Measurements from ENCODE around the gene HNRNPD. TPM values are rescaled to one million over a fixed set of nuclear protein-coding genes. Genes with fewer than 3 reads are reported as not detected.
"Not testable (repeated sequence)": the region's sequence is repeated elsewhere in the genome, so short reads cannot be mapped to it uniquely, and the experiment has no call there.

HNRNPD gene
- total and polyA plus RNA-seq, 2 donors (not counting 3 experiments of a cell fraction or from before 2014, with no cell fraction given): 91.3 to 363 TPM

GRCh38 chr4:82366431-82366830, 7.4 kb downstream of the HNRNPD start:
- H3K9me3 ChIP-seq (replicated peaks; ENCODE audit: control insufficient read depth, insufficient read depth, low read length); DNase-seq (ENCODE audit: low read depth, low spot score); dilution Hi-C loops (cut with MboI; ENCODE audit: extremely low pct_ligation_motif_present, low sequenced_read_pairs); H2AFZ ChIP-seq (ENCODE audit: low read depth, low read length); FAIRE-seq; intact Hi-C loops (cut with micrococcal nuclease); H3K27ac ChIP-seq (ENCODE audit: insufficient read depth, low read depth, low read length); H3K4me2 ChIP-seq (ENCODE audit: insufficient read depth, low read length); H3K9me1 ChIP-seq (replicated peaks; ENCODE audit: control insufficient read depth, extremely low read depth, insufficient read depth, low read length); H3K36me3 ChIP-seq (ENCODE audit: control insufficient read depth in 2 of 2, extremely low read depth in 1 of 2, insufficient read depth in 2 of 2, low read length in 2 of 2); H3K9ac ChIP-seq (replicated peaks; ENCODE audit: extremely low read depth, insufficient read depth, low read length); BruUV-seq (replicated peaks); H3K4me3 ChIP-seq (replicated peaks in 1 of 3; ENCODE audit: insufficient read depth in 1 of 3, low read depth in 1 of 3, low read length in 3 of 3); H3K27me3 ChIP-seq (ENCODE audit: control insufficient read depth in 2 of 2, insufficient read depth in 2 of 2, low read length in 2 of 2); POLR2A ChIA-PET: not testable (repeated sequence)
- Histone ChIP-seq H4K20me1 (replicated peaks; ENCODE audit: control insufficient read depth, extremely low read depth, insufficient read depth, low read length) (peaks cover 31% of the 10 kb centered on the region), H3K79me2 (ENCODE audit: control insufficient read depth, insufficient read depth, low read length) (peaks cover 100% of the 10 kb centered on the region), H3K4me1 (ENCODE audit: control insufficient read depth, extremely low read depth, insufficient read depth, low read length) (peaks cover 29% of the 10 kb centered on the region)
- CTCF ChIA-PET: interaction anchor here (1.1 kb wide), 1 partner anchor 63 kb away, joined by 5 read pairs; no protein-coding TSS in a partner anchor

- FAIRE-seq (no peak), DNase-seq (ENCODE audit: low read depth, low spot score) (no peak)
- H2AFZ ChIP-seq (ENCODE audit: low read depth, low read length): no peak overlapping the region
- H3K9ac ChIP-seq (replicated peaks; ENCODE audit: extremely low read depth, insufficient read depth, low read length): no peak overlapping the region
- peaks cover 100% of the 10 kb centered on the region for H3K79me2 ChIP-seq (ENCODE audit: control insufficient read depth, insufficient read depth, low read length)
- H3K9me3 ChIP-seq (replicated peaks; ENCODE audit: control insufficient read depth, insufficient read depth, low read length): no peaks in the 10 kb centered on the region
- H3K9me1 ChIP-seq (replicated peaks; ENCODE audit: control insufficient read depth, extremely low read depth, insufficient read depth, low read length): no peaks in the 10 kb centered on the region
- H3K36me3 ChIP-seq (ENCODE audit: control insufficient read depth in 2 of 2, extremely low read depth in 1 of 2, insufficient read depth in 2 of 2, low read length in 2 of 2): peaks cover 3 to 8% of the 10 kb centered on the region in 2 experiments
- dilution Hi-C loops (cut with MboI; ENCODE audit: extremely low pct_ligation_motif_present, low sequenced_read_pairs) (no loop called here), intact Hi-C loops (cut with micrococcal nuclease) (no loop called here)
- BruUV-seq (replicated peaks): no TSS peak
- H3K27me3 ChIP-seq (ENCODE audit: control insufficient read depth in 2 of 2, insufficient read depth in 2 of 2, low read length in 2 of 2): no peaks in the 10 kb centered on the region
- no peak overlapping the region for H3K4me3 ChIP-seq (replicated peaks in 1 of 3; ENCODE audit: insufficient read depth in 1 of 3, low read depth in 1 of 3, low read length in 3 of 3)
- no peak overlapping the region for H3K4me2 ChIP-seq (ENCODE audit: insufficient read depth, low read length)
- ChIA-PET CTCF (no interaction called here), POLR2A (no interaction called here)
- TF ChIP-seq MYC (IDR thresholded peaks at IDR 0.05; ENCODE audit: low read depth, low read length) (no peak), MAX (IDR thresholded peaks at IDR 0.05; ENCODE audit: insufficient read depth, insufficient read length) (no peak), CTCF (IDR thresholded peaks at IDR 0.05; ENCODE audit: extremely low read depth in 1 of 2, insufficient read depth in 1 of 2, low read depth in 1 of 2, low read length in 2 of 2) (no peak), POLR2A (IDR thresholded peaks at IDR 0.05; ENCODE audit: low read depth, low read length) (no peak), FOS (IDR thresholded peaks at IDR 0.05; ENCODE audit: borderline replicate concordance, insufficient read depth, low read length) (no peak), EZH2 (IDR thresholded peaks at IDR 0.05; ENCODE audit: borderline replicate concordance, low read depth, low read length, severe bottlenecking) (no peak), POLR2AphosphoS5 (IDR thresholded peaks at IDR 0.05; ENCODE audit: insufficient read depth, low read depth, low read length) (no peak), JUN (IDR thresholded peaks at IDR 0.05; ENCODE audit: borderline replicate concordance, insufficient read depth, insufficient read length, low read depth) (no peak), GATA2 (IDR thresholded peaks at IDR 0.05; ENCODE audit: insufficient read depth, insufficient read length, low read depth, low read length) (no peak)
- H4K20me1 ChIP-seq (replicated peaks; ENCODE audit: control insufficient read depth, extremely low read depth, insufficient read depth, low read length): peaks cover 42% of the 10 kb centered on the region
- H3K27ac ChIP-seq (ENCODE audit: insufficient read depth, low read depth, low read length): no peak overlapping the region
- peaks cover 8% of the 10 kb centered on the region for H3K4me1 ChIP-seq (ENCODE audit: control insufficient read depth, extremely low read depth, insufficient read depth, low read length)
These were observed 9.8 kb downstream of the HNRNPD start for GRCh38 chr4:82363896-82364487.

Data from endothelial cell of umbilical vein (primary cell).